ENCODE measurements around the gene KIRREL3. TPM values are rescaled to one million over a fixed set of nuclear protein-coding genes. Genes with fewer than 3 reads are reported as not detected.

The KIRREL3 gene
- total and polyA plus RNA-seq, 2 experiments from 2014 or later, result 16.1 to 35.6 TPM

Small RNA genes within 50 kb of the gene (microRNA-seq; reads per million reads assigned to microRNA genes)
- 2.0 reads per million for gene MIR3167 (ENCODE audit: borderline number of aligned reads)

Small RNA genes within 50 kb of the gene (small RNA-seq; reads per million reads assigned to genes)
- gene AP001318.3 (ENCODE audit: low read depth, low replicate concordance), result not detected
- gene MIR3167 (ENCODE audit: low read depth, low replicate concordance), result not detected
